HepG2 (cell line): ENCODE measurements around the gene MLST8. TPM values are rescaled to one million over a fixed set of nuclear protein-coding genes. Genes with fewer than 3 reads are reported as not detected.

Experiments used
- ARID3A ChIP-seq: IDR thresholded peaks from 2 replicates; pipeline ENCODE4 v1.6.1; 2012; ENCODE audit warnings: low read depth, low read length, improper control_type of control experiment
- KIAA2018 ChIP-seq: sonication (generic); formaldehyde crosslinking; IDR thresholded peaks from 2 replicates; pipeline ENCODE4 v1.5.0; 2020; ENCODE audit warnings: mild to moderate bottlenecking, missing genetic modification reagents, borderline replicate concordance
- MAZ ChIP-seq, 2 experiments: sonication (generic) in 1 of 2; formaldehyde crosslinking in 1 of 2; IDR thresholded peaks; 2 replicates each; pipeline versions ENCODE4 v1.5.0 to v1.6.1; 2012 to 2020; ENCODE audit warnings: low read depth in 2 of 2, mild to moderate bottlenecking in 2 of 2, borderline replicate concordance in 1 of 2, improper control_type of control experiment in 1 of 2, low read length in 1 of 2, missing genetic modification reagents in 1 of 2, moderate library complexity in 1 of 2
- PRDM15 ChIP-seq: sonication (generic); formaldehyde crosslinking; IDR thresholded peaks from 2 replicates; pipeline ENCODE4 v1.4.0; 2020; ENCODE audit warnings: missing genetic modification reagents
- RAD21 ChIP-seq: fragments of 450-650 bp; formaldehyde crosslinking; IDR thresholded peaks from 2 replicates; pipeline ENCODE4 v1.5.0; 2020; ENCODE audit warnings: mild to moderate bottlenecking
- REST ChIP-seq, 2 experiments: IDR thresholded peaks; 2 replicates each; pipeline ENCODE4 v1.6.1; 2011 to 2012; ENCODE audit warnings: low read length in 2 of 2, borderline replicate concordance in 1 of 2, low read depth in 1 of 2, mild to moderate bottlenecking in 1 of 2, moderate library complexity in 1 of 2
- SALL1 ChIP-seq: sonication (generic); formaldehyde crosslinking; IDR thresholded peaks from 2 replicates; pipeline ENCODE4 v1.8.0; 2022; ENCODE audit warnings: mild to moderate bottlenecking, missing genetic modification reagents
- SAP130 ChIP-seq: IDR thresholded peaks from 2 replicates; pipeline ENCODE4 v1.6.1; 2016; ENCODE audit warnings: low read depth
- polyA plus RNA-seq, 8 experiments: library from polyadenylated mRNA; depleted of rRNA in 3 of 8; stranded (reverse) in 7 of 8; unstranded in 1 of 8; fragments of >200 nt; fragmentation: Illumina TruSeq in 4 of 8; extraction: Trizol in 4 of 8; gene quantifications; 2 replicates each; pipeline versions ENCODE4 v1.2.1 to v1.2.3, GENCODE V29; 2011 to 2016; ENCODE audit warnings: low read depth in 4 of 8, missing spikeins in 1 of 8, mixed read lengths in 1 of 8; ENCODE audit not compliant: insufficient read depth in 1 of 8
- total RNA-seq, 5 experiments: library from RNA; depleted of rRNA; stranded (reverse); fragments of >200 nt; fragmentation: Illumina TruSeq; extraction: Trizol; gene quantifications; 2 replicates each; pipeline ENCODE4 v1.2.3, GENCODE V29; 2016; ENCODE audit warnings: low read depth in 1 of 5

The MLST8 gene
- total and polyA plus RNA-seq, 2 of the 13 experiments (the other 11 are each of a cell fraction or from before 2014, with no cell fraction given), result 30.8 to 72.7 TPM

GRCh38 chr16:2213817-2214718, 8.8 kb downstream of the MLST8 start (continued):
- TF ChIP-seq KIAA2018 (CRISPR knock-in tag) (no peak), ARID3A (no peak), PRDM15 (CRISPR knock-in tag) (0 out of 2 replicates have a peak, but pooled peaks have one; percentile 32), SAP130 (CRISPR knock-in tag) (peak; percentile 6), REST (IDR thresholded peaks at IDR 0.05; ENCODE audit: borderline replicate concordance in 1 of 2, low read depth in 1 of 2, low read length in 2 of 2) (no peak), RAD21 (CRISPR knock-in tag) (peak; percentile 44; the same call in 1 of the 2 replicates), MAZ (IDR thresholded peaks at IDR 0.05; ENCODE audit: borderline replicate concordance, low read depth, low read length) (no peak), MAZ (CRISPR knock-in tag; IDR thresholded peaks at IDR 0.05; ENCODE audit: low read depth) (no peak), SALL1 (CRISPR knock-in tag) (no peak)
